Measurements from ENCODE around the gene PNPLA6.

PNPLA6 gene

GRCh38 chr19:7541475-7541824 lies 5.9 kb downstream of the PNPLA6 start:
- no peak for DNase-seq (ENCODE audit: low read depth)
- H3K4me3 ChIP-seq (replicated peaks; ENCODE audit: low read depth, low read length): no peak overlapping the region
- no peak for TF ChIP-seq CTCF (IDR thresholded peaks at IDR 0.05; ENCODE audit: low read length, missing control alignments)

- TF ChIP-seq CTCF (IDR thresholded peaks at IDR 0.05; ENCODE audit: low read length, missing control alignments): no peak
- no peak for DNase-seq (ENCODE audit: low read depth)
Measured at GRCh38 chr19:7541828-7542443, 6.4 kb downstream of the PNPLA6 start.

GRCh38 chr19:7542556-7543348 lies 7.2 kb downstream of the PNPLA6 start:
- no peak overlapping the region for H3K4me3 ChIP-seq (replicated peaks; ENCODE audit: low read depth, low read length)
- TF ChIP-seq CTCF (IDR thresholded peaks at IDR 0.05; ENCODE audit: low read length, missing control alignments): no peak
- no peak for DNase-seq (ENCODE audit: low read depth)

More at GRCh38 chr19:7541828-7542443, 6.4 kb downstream of the PNPLA6 start:
- H3K4me3 ChIP-seq (replicated peaks; ENCODE audit: low read depth, low read length): no peak overlapping the region

GRCh38 chr19:7544626-7545025 lies 9.1 kb downstream of the PNPLA6 start:
- no peak for TF ChIP-seq CTCF (IDR thresholded peaks at IDR 0.05; ENCODE audit: low read length, missing control alignments)
- DNase-seq (ENCODE audit: low read depth): no peak
- H3K4me3 ChIP-seq (replicated peaks; ENCODE audit: low read depth, low read length): no peak overlapping the region

- no peak for DNase-seq (ENCODE audit: low read depth)
- H3K4me3 ChIP-seq (replicated peaks; ENCODE audit: low read depth, low read length): no peak overlapping the region
- TF ChIP-seq CTCF (IDR thresholded peaks at IDR 0.05; ENCODE audit: low read length, missing control alignments): no peak
Measured at GRCh38 chr19:7545300-7545699, 9.8 kb downstream of the PNPLA6 start.

GRCh38 chr19:7545904-7546303 lies 10.4 kb downstream of the PNPLA6 start:
- no peak overlapping the region for H3K4me3 ChIP-seq (replicated peaks; ENCODE audit: low read depth, low read length)
- no peak for TF ChIP-seq CTCF (IDR thresholded peaks at IDR 0.05; ENCODE audit: low read length, missing control alignments)

More at GRCh38 chr19:7545904-7546303, 10.4 kb downstream of the PNPLA6 start:
- no peak for DNase-seq (ENCODE audit: low read depth)
